GM11168 (cell line): ENCODE results near the gene SRPK2.
"Not testable (repeated sequence)": the region's sequence is repeated elsewhere in the genome, so short reads cannot be mapped to it uniquely, and the experiment has no call there.

Experiments
- in situ Hi-C: fragments of 300-500 bp; cut with MboI; formaldehyde crosslinking; loops from one replicate; pipeline ENCODE4 v1.12.0; 2022; ENCODE audit warnings: low sequenced_read_pairs; ENCODE audit not compliant: unreplicated experiment

Gene SRPK2

DNA sequence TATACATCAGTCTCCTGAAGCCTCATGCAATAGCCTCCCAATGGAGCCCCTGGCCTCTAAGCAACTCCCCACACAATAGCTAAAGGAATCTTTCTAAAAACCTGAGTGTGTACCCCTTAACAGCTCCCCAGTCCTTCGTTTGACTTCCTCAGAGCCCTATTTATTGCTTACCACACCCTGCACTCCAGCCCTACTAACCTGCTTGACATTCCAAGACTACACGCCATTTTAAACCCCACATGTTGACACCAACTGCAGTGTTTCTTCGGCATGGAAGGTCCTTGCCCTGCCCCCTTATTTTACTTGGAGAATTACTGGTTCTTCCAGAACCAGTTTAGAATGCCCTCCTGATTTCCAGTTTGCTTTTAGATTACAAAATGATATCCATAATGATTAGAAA is 10.8 kb downstream of the SRPK2 start:
- in situ Hi-C loops: no loop called here

DNA sequence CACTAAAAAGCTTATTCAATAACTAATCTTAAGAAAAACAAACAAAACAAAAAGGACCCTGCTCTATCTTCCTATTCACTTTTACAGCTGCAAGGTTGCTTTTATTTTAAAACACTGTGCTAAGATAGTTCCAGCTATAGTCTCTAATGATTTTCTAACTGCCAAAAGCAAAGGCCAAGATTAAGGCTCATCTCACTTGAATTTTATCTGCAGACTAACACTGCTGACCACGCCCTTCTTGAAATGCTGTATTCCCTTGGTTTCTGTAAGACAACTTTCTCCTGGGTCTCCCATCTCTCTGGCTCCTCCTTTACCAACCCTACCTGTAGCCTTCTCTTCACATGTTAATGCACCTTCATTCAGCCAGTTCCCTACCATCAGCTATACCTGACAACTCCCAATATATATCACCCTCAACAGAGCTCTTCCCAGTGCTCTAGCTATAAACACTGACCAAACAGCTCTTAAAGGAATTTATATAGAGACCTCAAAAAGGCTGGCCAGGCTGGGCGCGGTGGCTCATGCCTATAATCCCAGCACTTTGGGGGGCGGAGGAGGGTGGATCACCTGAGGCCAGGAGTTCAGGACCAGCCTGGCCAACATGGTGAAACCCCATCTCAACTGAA is 11.7 kb downstream of the SRPK2 start:
- in situ Hi-C loops: no loop called here

DNA sequence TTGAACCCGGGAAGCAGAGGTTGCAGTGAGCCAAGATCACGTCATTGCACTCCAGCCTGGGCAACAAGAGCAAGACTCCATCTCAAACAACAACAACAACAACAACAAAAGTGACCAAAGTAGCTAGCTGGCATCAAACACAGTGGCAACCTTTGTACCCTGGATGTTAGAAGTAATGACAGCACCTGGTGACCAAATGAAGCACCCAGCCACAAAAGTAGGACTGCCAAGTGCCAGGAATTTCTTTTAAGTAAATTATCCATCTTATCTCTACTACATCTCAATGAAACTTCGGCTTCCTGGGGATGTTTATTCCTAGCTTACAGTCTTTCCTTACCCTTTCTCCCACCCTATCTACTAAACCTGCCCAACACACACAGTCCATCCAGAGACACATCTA is 18.8 kb downstream of the SRPK2 start:
- in situ Hi-C loops: no loop called here

DNA sequence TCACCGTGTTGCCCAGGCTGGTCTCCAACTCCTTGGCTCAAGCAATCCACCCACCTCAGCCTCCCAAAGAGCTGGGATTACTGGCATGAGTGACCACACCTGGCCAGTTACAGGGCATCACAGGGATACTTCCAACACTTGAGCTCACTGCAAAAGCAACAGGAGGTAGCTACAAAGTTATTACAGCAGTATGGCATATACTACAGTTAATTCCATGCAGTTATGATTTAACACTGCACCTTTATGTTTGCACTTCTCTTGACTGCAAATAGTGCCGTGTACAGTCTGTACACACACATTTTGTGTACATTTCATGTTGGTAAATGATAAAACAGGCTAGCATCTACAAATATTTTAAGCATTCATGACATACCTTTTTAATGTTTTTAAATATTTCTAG is 21.3 kb downstream of the SRPK2 start:
- in situ Hi-C loops: no loop called here

DNA sequence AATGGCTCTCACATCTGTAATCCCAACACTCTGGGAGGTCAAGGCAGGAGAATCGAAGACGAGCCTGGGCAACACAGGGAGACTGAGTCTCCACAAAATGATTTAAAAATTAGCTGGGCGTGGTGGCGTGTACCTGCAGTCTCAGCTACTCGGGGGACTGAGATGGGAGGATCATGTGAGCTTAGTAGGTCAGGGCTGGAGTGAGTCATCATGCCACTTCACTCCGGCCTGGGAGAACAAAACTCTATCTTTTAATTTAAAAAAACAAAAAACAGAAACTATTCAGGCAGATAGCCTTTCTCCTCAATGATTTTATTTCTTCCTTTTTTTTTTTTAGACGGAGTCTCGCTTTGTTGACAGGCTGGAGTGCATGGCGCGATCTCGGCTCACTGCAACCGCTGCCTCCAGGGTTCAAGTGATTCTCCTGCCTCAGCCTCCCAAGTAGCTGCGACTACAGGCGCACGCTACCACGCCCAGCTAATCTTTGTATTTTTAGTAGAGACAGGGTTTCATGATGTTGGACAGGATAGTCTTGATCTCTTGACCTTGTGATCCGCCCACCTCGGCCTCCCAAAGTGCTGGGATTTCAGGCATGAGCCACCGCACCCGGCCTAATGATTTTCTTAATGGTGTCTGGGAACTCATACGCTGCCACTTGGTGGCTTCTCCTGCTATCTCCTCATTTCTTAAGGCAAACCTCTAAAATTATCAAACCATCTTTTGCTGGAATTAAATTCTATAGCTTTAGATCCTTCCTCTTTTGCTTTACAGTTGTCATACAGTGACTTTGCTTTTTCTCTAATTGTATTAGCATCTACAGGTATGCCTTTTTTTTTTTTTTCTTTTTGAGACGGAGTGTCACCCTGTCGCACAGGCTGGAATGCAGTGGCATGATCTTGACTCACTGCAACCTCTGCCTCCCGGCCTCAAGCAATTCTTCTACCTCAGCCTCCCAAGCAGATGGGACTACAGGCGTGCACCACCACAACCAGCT is 22.9 kb downstream of the SRPK2 start:
- in situ Hi-C loops: no loop called here

DNA sequence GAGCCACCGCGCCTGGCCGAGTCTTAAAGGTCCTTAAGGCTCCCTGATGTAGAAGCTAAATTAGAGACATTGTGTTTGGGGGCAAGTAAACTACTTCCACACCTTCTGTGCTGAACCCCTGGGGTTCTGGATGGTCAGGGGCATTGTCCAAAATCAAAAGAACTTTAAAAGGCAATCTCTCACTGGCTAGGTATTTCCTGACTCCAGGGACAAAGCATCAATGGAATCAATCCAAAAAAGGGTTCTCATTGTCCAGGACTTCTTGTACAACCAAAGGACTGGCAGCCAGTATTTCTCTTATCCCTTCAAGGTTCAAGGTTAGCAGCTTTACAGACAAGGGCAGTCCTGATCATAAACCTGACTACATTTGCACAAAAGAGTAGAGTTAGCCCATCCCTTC is 24.0 kb downstream of the SRPK2 start:
- in situ Hi-C loops: no loop called here

DNA sequence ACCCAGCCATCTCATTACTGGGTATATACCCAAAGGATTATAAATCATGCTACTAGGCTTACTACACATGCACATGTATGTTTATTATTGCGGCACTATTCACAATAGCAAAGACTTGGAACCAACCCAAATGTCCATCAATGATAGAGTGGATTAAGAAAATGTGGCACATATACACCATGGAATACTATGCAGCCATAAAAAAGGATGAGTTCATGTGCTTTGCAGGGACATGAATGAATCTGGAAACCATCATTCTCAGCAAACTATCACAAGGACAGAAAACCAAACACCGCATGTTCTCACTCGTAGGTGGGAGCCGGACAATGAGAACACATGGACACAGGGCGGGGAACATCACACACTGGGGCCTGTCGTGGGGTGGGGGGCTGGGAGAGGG is 25.1 kb downstream of the SRPK2 start:
- in situ Hi-C loops: not testable (repeated sequence)

DNA sequence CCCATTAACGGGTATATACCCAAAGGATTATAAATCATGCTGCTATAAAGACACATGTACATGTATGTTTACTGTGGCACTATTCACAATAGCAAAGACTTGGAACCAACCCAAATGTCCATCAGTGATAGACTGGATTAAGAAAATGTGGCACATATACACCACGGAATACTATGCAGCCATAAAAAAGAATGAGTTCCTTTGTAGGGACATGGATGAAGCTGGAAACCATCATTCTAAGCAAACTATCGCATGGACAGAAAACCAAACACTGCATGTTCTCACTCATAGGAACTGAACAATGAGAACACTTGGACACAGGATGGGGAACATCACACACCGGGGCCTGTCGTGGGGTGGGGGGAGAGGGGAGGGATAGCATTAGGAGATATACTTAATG is 26.0 kb downstream of the SRPK2 start:
- in situ Hi-C loops: not testable (repeated sequence)

DNA sequence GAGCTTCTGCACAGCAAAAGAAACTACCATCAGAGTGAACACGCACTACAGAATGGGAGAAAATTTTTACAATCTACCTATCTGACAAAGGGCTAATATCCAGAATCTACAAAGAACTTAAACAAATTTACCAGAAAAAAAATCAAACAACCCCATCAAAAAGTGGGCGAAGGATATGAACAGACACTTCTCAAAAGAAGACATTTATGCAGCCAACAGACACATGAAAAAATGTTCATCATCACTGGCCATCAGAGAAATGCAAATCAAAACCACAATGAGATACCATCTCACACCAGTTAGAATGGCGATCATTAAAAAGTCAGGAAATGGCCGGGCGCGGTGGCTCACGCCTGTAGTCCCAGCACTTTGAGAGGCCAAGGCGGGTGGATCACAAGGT is 26.7 kb downstream of the SRPK2 start:
- in situ Hi-C loops: not testable (repeated sequence)

DNA sequence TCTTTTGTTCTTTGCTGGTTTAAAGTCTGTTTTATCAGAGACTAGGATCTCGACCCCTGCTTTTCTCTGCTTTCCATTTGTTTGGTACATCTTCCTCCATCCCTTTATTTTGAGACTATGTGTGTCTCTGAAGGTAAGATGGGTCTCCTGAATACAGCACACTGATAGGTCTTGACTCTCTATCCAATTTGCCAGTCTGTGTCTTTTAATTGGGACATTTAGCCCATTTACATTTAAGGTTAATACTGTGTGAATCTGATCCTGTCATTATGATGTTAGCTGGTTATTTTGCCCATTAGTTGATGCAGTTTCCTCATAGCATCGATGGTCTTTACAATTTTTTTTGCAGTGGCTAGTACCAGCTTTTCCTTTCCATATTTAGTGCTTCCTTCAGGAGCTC is 28.6 kb downstream of the SRPK2 start:
- in situ Hi-C loops: not testable (repeated sequence)

DNA sequence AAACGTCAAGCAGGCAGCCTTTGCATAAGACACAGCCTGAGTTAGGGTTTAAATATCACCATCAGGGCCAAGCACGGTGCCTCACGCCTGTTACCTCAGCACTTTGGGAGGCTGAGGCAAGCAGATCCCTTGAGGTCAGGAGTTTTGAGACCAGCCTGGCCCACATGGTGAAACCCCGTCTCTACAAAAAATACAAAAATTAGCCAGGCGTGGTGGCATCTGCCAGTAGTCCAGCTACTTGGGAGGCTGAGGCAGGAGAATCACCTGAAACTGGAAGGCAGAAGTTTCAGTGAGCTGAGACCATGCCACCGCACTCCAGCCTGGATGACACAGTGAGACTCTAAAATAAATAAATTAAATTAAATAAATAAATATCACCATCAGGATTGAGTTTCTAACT is 33.0 kb downstream of the SRPK2 start:
- in situ Hi-C loops: no loop called here

DNA sequence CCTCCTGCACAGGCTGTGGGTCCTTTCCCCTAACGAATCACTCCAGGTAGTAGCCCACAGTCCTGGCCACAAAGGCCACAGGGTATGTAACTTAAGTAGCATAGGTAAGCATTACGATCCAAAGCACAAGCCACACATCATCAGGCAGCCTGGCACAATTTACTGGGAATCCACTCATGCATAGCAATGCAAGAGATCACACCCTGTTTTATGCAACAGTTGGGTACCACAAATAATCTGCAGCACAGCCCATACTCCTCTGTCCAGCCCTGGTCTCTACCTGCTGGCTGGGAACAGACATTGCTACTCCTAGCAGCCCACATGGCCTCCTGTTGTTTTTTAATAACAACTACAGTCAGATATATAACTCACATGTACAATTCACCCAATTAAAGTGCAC is 34.3 kb downstream of the SRPK2 start:
- in situ Hi-C loops: no loop called here

DNA sequence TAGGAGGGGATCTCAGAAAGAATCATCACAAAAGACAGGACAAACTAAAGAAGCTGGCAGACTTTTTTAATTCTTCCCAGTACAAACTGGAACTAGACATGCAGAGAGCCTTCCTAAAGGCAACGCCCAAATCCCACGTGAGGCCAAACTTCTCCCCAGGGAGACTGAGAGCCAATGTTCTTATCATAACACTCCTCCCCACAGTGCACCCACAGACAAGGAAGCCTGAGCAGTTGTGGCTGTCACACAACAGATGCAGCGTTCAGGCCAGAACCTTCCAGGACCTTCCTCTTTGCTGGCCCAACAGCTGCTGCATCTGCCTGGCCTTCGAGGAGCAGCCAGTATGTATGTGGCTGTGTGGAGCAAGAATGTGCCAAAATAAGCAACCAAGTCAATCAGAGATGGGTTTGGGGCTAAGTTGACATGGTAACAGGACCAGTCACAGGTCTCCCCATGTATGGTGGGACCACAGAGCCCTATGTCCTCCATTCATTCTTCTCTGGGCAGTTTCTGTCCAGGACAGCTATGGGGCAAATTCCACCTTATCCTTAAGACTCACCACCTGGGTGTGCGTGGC is 34.9 kb downstream of the SRPK2 start:
- in situ Hi-C loops: no loop called here

DNA sequence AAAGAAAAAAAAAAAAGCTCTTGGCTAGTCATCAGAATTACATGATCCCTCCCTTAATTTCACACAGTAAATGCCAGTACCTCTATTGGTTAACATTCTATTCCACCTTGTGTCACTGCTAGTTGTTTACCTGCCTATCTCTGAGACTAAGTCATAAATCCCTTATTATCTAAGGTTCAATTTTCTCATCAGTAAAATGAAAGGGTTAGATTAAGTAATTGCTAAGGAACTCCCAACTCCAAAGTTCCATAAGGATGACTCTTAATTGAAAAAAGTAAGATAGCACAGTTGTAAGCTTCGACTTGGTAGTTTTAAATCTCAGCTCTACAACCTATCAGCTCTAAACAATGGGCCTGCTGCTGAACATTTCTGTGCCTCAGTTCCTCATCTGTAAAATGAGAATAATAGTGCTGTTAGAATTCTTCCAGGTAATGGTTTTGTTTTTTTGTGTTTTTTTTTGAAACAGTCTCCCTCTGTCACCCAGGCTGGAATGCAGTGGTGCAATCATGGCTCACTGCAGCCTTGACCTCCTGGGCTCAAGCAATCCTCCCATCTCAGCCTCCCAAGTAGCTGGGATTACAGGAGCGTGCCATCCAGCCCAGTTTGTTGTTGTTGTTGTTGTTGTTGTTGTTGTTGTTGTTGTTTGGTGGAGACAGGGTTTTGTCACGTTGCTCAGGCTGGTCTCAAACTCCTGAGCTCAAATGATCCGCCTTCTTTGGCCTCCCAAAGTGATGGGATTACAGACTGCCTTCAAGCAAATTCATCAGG is 35.6 kb downstream of the SRPK2 start:
- in situ Hi-C loops: no loop called here

DNA sequence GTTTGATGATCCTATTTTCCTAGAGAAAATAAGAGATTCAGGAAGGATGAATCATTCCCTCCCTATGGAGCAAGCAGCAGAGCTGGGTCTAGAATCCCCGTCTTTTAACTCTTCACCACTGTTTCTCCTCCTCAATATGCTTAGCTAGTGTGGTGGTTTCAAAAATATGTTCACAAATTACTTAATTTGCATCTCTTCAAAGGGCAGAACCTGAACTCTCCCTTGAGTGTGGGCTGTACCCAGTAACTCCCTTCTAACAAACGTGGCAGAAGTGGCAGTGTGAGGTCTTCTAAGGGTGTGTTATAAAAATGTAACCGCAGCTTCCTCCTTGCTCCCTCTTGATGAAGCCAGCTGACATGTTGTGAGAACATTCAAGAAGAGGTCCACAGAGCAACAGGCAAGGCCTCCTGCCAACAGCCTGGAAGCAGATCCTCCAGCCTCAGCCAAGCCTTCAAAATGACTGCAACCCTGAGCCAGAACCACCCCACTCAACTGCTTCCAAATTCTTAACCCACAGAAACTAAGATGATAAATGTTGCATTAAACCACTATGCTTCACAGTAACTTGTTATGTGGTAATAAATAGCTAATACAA is 36.6 kb downstream of the SRPK2 start:
- in situ Hi-C loops: no loop called here

DNA sequence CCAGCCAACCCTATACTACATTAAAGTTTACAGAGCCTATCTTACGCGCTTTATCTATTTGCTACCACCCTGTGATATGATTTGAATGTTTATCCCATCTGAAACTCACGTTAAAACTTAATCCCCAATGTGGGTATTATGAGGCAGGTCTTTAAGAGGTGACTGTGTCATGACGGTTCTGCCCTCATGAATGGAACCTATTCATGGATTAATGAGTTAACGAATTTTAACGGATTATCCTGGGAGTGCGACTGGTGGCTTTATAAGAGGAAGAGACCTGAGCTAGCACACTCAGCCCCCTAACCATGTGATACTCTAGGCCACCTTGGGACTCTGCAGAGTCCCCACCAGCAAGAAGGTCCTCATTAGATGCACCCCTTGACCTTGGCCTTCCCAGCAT is 37.8 kb downstream of the SRPK2 start:
- in situ Hi-C loops: no loop called here

DNA sequence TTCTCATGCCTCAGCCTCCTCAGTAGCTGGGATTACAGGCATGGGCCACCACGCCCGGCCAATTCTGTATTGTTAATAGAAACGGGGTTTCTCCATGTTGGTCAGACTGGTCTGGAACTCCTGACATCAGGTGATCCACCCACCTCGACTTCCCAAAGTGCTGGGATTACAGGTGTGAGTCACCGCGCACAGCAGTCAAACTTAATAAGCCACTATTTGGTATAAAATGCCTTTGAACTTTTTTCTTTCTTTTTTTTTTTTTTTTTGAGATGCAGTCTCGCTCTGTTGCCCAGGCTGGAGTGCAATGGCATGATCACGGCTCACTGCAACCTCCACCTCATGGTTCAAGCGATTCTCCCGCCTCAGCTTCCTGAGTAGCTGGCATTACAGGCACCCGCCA is 40.5 kb downstream of the SRPK2 start:
- in situ Hi-C loops: not testable (repeated sequence)

DNA sequence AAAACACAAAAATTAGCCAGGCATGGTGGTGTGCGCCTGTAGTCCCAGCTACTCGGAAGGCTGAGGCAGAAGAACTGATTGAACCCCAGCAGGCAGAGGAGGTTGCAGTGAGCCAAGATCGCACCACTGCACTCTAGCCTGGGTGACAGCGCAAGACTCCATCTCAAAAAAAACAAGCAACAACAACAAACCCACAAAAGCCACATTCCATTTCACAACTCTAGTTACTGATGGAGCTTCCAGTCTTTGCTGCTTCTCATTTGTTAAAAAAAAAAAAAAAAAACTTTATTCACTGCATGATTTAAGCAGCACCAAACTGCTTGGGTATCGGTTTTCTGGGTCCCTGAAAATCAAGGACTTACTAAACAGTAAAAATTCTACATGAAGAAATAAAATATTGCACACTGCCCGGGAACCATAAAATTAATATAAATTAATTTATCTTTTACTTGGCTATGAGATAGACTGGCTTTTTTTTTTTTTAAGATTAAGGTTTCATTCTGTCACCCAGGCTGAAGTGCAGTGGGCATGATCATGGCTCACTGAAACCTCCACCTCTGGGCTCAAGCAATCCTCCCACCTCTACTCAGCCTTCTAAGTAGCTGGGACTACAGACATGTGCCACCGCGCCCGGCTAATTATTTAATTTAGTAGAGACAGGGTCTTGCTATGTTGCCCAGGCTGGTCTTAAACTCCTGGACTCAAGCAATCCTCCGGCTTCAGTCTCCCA is 42.0 kb downstream of the SRPK2 start:
- in situ Hi-C loops: no loop called here

DNA sequence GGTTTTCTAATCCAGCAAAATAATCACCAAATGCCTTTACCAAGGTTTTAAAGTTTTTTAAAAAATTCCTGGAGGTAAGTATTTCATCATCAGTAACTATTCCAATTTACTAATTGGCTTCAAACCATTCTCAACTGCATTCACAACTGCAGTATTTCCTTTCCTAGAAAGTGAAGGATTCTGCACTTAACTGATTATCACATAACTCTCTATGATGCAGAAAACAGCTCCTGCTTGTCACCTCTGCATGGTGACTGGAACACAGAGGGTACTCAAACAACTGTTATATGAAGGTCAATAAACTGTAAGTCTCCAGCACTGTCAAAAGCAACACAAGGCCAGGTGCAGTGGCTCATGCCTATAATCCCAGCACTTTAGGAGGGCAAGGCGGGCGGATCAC is 42.6 kb downstream of the SRPK2 start:
- in situ Hi-C loops: no loop called here

DNA sequence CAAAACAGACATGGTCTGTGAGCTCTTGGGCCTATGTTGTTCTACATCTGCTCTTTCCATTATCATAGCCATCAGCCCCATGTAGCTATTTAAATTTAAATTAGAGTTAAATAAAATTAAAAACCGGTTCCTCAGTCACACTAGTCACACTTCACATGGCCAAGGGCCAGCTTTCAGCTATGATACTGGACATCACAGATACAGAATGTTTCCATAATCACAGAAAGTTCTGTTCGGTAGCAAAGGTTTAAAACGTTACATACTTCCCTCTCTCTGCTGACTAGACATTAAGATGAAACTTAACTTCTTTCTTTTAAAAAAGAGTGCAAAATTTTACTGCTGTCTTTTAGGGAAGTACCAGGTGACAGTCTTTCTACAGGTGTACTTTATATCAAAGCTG is 43.0 kb downstream of the SRPK2 start:
- in situ Hi-C loops: no loop called here
